MCF 10A (cell line): ENCODE data around the gene MRPS31. TPM values are rescaled to one million over a fixed set of nuclear protein-coding genes. Genes with fewer than 3 reads are reported as not detected.
"Not testable (repeated sequence)": the region's sequence is repeated elsewhere in the genome, so short reads cannot be mapped to it uniquely, and the experiment has no call there.

Source experiments
- BruUV-seq: library from RNA; stranded (reverse); fragments of 400-500 nt; replicated peaks from 2 replicates; lab custom pipeline; 2021; lab: Mats Ljungman, UMichigan
- CTCF ChIA-PET: fragments of 300-600 bp; sonication (Branson Sonifier 250); formaldehyde crosslinking; extraction: SDS; loops from one replicate; lab custom pipeline; 2021; ENCODE audit warnings: antibody characterized with exemption, inconsistent platforms; lab: Yijun Ruan, JAX
- POLR2A ChIA-PET: fragments of 300-600, 350-650 bp; sonication (Branson Sonifier 250); formaldehyde crosslinking; extraction: SDS; loops from one replicate; lab custom pipeline; 2020; ENCODE audit warnings: antibody characterized with exemption, inconsistent platforms; lab: Yijun Ruan, JAX
- DNase-seq: peaks from one replicate; pipeline ENCODE4 v3.0.0-alpha.2; 2018; ENCODE audit not compliant: unreplicated experiment
- H3K27ac Mint-ChIP-seq: one replicate; pipeline ENCODE4 v1.8.0; 2022; ENCODE audit warnings: mild to moderate bottlenecking, low read depth, mixed read lengths; ENCODE audit not compliant: unreplicated experiment
- H3K27me3 Mint-ChIP-seq: one replicate; pipeline ENCODE4 v1.8.0; 2022; ENCODE audit warnings: mixed read lengths; ENCODE audit not compliant: insufficient read depth, unreplicated experiment
- H3K36me3 Mint-ChIP-seq: one replicate; pipeline ENCODE4 v1.8.0; 2022; ENCODE audit warnings: mild to moderate bottlenecking, moderate library complexity, mixed read lengths; ENCODE audit not compliant: insufficient read depth, unreplicated experiment
- H3K4me1 Mint-ChIP-seq: one replicate; pipeline ENCODE4 v1.8.0; 2022; ENCODE audit warnings: mixed read lengths; ENCODE audit not compliant: insufficient read depth, unreplicated experiment
- H3K4me3 Mint-ChIP-seq: one replicate; pipeline ENCODE4 v1.8.0; 2022; ENCODE audit warnings: mild to moderate bottlenecking, moderate library complexity, mixed read lengths; ENCODE audit not compliant: unreplicated experiment
- H3K9me3 Mint-ChIP-seq: one replicate; pipeline ENCODE4 v1.8.0; 2022; ENCODE audit warnings: mixed read lengths; ENCODE audit not compliant: unreplicated experiment
- intact Hi-C: fragments of 100-400 bp; cut with micrococcal nuclease; formaldehyde crosslinking; loops from 2 replicates; pipeline ENCODE4 v1.14.1; 2022
- total RNA-seq: library from RNA; stranded (reverse); gene quantifications from 2 replicates; pipeline ENCODE4 v1.2.3, GENCODE V29; 2022
- TF ChIP-seq, protein P1 (sequence below): fragments of 200-600 bp; IDR thresholded peaks from one replicate; pipeline ENCODE4 v1.8.0; 2022; ENCODE audit warnings: antibody characterized with exemption, mild to moderate bottlenecking; ENCODE audit not compliant: unreplicated experiment

Gene MRPS31
- total RNA-seq, 1 experiment from 2014 or later, result 19.2 TPM

DNA sequence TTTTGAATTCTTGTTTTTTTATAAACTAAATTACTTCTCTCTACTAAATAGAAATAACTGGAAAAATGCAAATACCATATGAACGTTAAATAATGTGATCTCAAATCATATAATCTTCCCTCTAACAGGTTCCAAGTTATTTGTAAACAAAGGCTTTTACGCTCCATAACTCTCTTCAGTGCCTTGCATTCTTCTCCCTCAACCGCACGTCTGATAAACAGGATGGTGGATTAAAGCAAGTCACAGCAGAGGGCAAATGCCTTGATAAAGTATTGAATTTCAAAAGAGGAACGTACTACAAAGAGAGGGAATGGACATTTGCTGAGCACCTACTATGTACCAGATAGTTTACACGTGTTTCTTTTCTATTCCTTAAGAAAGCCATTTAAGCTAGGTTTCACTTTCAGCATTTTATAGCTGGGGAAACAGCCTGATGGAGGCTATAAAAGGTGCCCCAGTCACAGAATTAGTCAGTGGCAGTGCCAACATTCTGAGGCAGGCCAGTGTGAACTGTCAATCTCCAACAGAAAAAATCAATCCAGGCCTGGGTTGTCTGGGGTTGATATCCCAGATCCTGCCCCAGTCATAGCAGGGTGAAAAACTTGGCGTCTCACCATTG, 15.8 kb downstream of the MRPS31 start:
- Mint-ChIP-seq H3K9me3 (no peaks in the 10 kb centered on the region), H3K4me1 (no peaks in the 10 kb centered on the region), H3K4me3 (no peak overlapping the region), H3K27ac (no peak overlapping the region), H3K27me3 (no peaks in the 10 kb centered on the region), H3K36me3 (peaks cover 52% of the 10 kb centered on the region)
- TF ChIP-seq, protein P1, sequence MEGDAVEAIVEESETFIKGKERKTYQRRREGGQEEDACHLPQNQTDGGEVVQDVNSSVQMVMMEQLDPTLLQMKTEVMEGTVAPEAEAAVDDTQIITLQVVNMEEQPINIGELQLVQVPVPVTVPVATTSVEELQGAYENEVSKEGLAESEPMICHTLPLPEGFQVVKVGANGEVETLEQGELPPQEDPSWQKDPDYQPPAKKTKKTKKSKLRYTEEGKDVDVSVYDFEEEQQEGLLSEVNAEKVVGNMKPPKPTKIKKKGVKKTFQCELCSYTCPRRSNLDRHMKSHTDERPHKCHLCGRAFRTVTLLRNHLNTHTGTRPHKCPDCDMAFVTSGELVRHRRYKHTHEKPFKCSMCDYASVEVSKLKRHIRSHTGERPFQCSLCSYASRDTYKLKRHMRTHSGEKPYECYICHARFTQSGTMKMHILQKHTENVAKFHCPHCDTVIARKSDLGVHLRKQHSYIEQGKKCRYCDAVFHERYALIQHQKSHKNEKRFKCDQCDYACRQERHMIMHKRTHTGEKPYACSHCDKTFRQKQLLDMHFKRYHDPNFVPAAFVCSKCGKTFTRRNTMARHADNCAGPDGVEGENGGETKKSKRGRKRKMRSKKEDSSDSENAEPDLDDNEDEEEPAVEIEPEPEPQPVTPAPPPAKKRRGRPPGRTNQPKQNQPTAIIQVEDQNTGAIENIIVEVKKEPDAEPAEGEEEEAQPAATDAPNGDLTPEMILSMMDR, result no peak
- intact Hi-C loops, result no loop called here
- no peak for DNase-seq
- POLR2A ChIA-PET, result no interaction called here
- CTCF ChIA-PET, result no interaction called here
- BruUV-seq, result no TSS peak

DNA sequence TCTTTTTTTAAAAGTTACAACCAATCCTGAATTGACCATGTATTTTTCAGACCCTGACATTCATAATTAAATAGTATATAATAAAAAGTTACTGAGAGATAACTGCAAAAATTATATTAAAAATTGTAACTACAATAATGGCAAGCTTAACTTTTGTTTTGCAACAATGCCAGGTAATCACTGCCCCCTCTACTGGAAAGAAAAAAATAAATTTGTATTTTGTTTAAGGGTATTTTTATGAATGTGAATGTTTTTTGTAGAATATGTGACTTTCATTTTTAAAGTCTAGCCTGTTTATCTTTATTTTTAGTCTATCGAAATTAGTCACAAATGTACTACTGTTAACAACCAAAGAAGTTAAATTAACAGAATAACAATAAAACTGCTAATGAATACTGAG, 21.7 kb downstream of the MRPS31 start:
- POLR2A ChIA-PET, result interaction anchor here (0.6 to 0.7 kb wide), 2 partner anchors 15 to 967 kb away, joined by 3 read pairs; no protein-coding TSS in a partner anchor
- TF ChIP-seq, protein P1, result peak; percentile 20
- BruUV-seq, result no TSS peak
- H3K27me3 Mint-ChIP-seq, result no peaks in the 10 kb centered on the region
- H3K4me3 Mint-ChIP-seq, result no peak overlapping the region
- peaks cover 25% of the 10 kb centered on the region for H3K36me3 Mint-ChIP-seq
- H3K27ac Mint-ChIP-seq, result no peak overlapping the region
- intact Hi-C loops, result no loop called here
- no peaks in the 10 kb centered on the region for H3K9me3 Mint-ChIP-seq
- H3K4me1 Mint-ChIP-seq, result no peaks in the 10 kb centered on the region
- CTCF ChIA-PET, result no interaction called here
- no peak for DNase-seq

- H3K4me3 Mint-ChIP-seq, H3K4me1 Mint-ChIP-seq, CTCF ChIA-PET, BruUV-seq, intact Hi-C loops, DNase-seq, POLR2A ChIA-PET, H3K27ac Mint-ChIP-seq, H3K9me3 Mint-ChIP-seq, H3K27me3 Mint-ChIP-seq: not testable (repeated sequence)
- peaks cover 18% of the 10 kb centered on the region for H3K36me3 Mint-ChIP-seq
Measured at GRCh38 chr13:40735232-40735548, 35.8 kb downstream of the MRPS31 start.

- H3K27ac Mint-ChIP-seq, H3K4me3 Mint-ChIP-seq, H3K9me3 Mint-ChIP-seq, DNase-seq, H3K4me1 Mint-ChIP-seq, intact Hi-C loops, BruUV-seq, CTCF ChIA-PET, H3K27me3 Mint-ChIP-seq: not testable (repeated sequence)
- H3K36me3 Mint-ChIP-seq, result peaks cover 18% of the 10 kb centered on the region
- POLR2A ChIA-PET, result interaction anchor here (0.6 kb wide), 1 partner anchor 15 kb away, joined by 3 read pairs; no protein-coding TSS in a partner anchor
Measured at GRCh38 chr13:40734536-40735231, 36.3 kb downstream of the MRPS31 start.

GRCh38 chr13:40732658-40733057, 38.3 kb downstream of the MRPS31 start:
- Mint-ChIP-seq H3K27ac (no peak overlapping the region), H3K9me3 (no peaks in the 10 kb centered on the region), H3K4me1 (no peaks in the 10 kb centered on the region), H3K4me3 (no peak overlapping the region), H3K36me3 (peaks cover 23% of the 10 kb centered on the region), H3K27me3 (no peaks in the 10 kb centered on the region)
- DNase-seq, result no peak
- ChIA-PET POLR2A (no interaction called here), CTCF (interaction anchor here (0.6 kb wide), 1 partner anchor 775 kb away, joined by 5 read pairs; no protein-coding TSS in a partner anchor)
- intact Hi-C loops, result no loop called here
- TF ChIP-seq, protein P1, result no peak
- BruUV-seq, result no TSS peak
